Measurements from ENCODE around the gene ZBTB3. TPM values are rescaled to one million over a fixed set of nuclear protein-coding genes. Genes with fewer than 3 reads are reported as not detected.
"Not testable (repeated sequence)": the region's sequence is repeated elsewhere in the genome, so short reads cannot be mapped to it uniquely, and the experiment has no call there.

The ZBTB3 gene
- total RNA-seq, 1 donor from 2014 or later = 9.8 TPM

- intact Hi-C loops (cut with DNase I) = no loop called here
- peak; percentile 23 for ATAC-seq
- no peak for DNase-seq (ENCODE audit: low spot score)
These were observed 16.8 kb upstream of the ZBTB3 start for GRCh38 chr11:62770778-62771143.

GRCh38 chr11:62760867-62761227 is 6.9 kb upstream of the ZBTB3 start:
- ATAC-seq; intact Hi-C loops (cut with DNase I); DNase-seq (ENCODE audit: low spot score): not testable (repeated sequence)

- no peak for DNase-seq (ENCODE audit: low spot score)
- intact Hi-C loops (cut with DNase I) = no loop called here
- no peak for ATAC-seq
These were observed 4.2 kb upstream of the ZBTB3 start for GRCh38 chr11:62757846-62758788.

GRCh38 chr11:62755086-62755615 is 1.2 kb upstream of the ZBTB3 start:
- ATAC-seq = no peak
- DNase-seq (ENCODE audit: low spot score) = no peak
- intact Hi-C loops (cut with DNase I) = no loop called here

- ATAC-seq = no peak
- DNase-seq (ENCODE audit: low spot score) = no peak
- intact Hi-C loops (cut with DNase I) = no loop called here
These were observed 795 bp downstream of the ZBTB3 start for GRCh38 chr11:62752994-62753735.

- ATAC-seq (no peak), DNase-seq (ENCODE audit: low spot score) (no peak)
- intact Hi-C loops (cut with DNase I) = no loop called here
These were observed 1.7 kb downstream of the ZBTB3 start for GRCh38 chr11:62752177-62752785.

- intact Hi-C loops (cut with DNase I); ATAC-seq; DNase-seq (ENCODE audit: low spot score): not testable (repeated sequence)
These were observed 4.0 kb downstream of the ZBTB3 start for GRCh38 chr11:62749931-62750330.

GRCh38 chr11:62747475-62748160 is 6.3 kb downstream of the ZBTB3 start:
- DNase-seq (ENCODE audit: low spot score) (no peak), ATAC-seq (no peak)
- intact Hi-C loops (cut with DNase I) = no loop called here

- no peak for DNase-seq (ENCODE audit: low spot score)
- no peak for ATAC-seq
- intact Hi-C loops (cut with DNase I) = no loop called here
These were observed 16.8 kb downstream of the ZBTB3 start for GRCh38 chr11:62737196-62737595.

- ATAC-seq (no peak), DNase-seq (ENCODE audit: low spot score) (no peak)
- intact Hi-C loops (cut with DNase I) = no loop called here
These were observed 21.1 kb downstream of the ZBTB3 start for GRCh38 chr11:62732830-62733229.

- intact Hi-C loops (cut with DNase I); ATAC-seq: not testable (repeated sequence)
- DNase-seq (ENCODE audit: low spot score) = peak; percentile 26
These were observed 23.9 kb downstream of the ZBTB3 start for GRCh38 chr11:62730076-62730475.

- DNase-seq (ENCODE audit: low spot score) (peak; percentile 92), ATAC-seq (peak; percentile 87)
- intact Hi-C loops (cut with DNase I) = no loop called here
These were observed 25.6 kb downstream of the ZBTB3 start, which contains the start of gene TTC9C for GRCh38 chr11:62728171-62728988. TSS of gene TTC9C (plus strand) at chr11:62728486. CDS start at chr11:62728849, 363 bp downstream.

GRCh38 chr11:62727872-62728170 is 26.1 kb downstream of the ZBTB3 start:
- intact Hi-C loops (cut with DNase I) = no loop called here

GRCh38 chr11:62727165-62727871 is 26.6 kb downstream of the ZBTB3 start, which contains the start of gene HNRNPUL2:
TSS of gene HNRNPUL2 (minus strand) at chr11:62727457. CDS start at chr11:62727156, 301 bp downstream.
- peak; percentile 97 for ATAC-seq
- peak; percentile 99 for DNase-seq (ENCODE audit: low spot score)
- intact Hi-C loops (cut with DNase I) = no loop called here

More at GRCh38 chr11:62727872-62728170, 26.1 kb downstream of the ZBTB3 start:
- no peak for DNase-seq (ENCODE audit: low spot score)
- peak; percentile 91 for ATAC-seq

GRCh38 chr11:62726915-62727164 is 27.1 kb downstream of the ZBTB3 start:
- intact Hi-C loops (cut with DNase I) = no loop called here
- DNase-seq (ENCODE audit: low spot score) = no peak
- no peak for ATAC-seq

- intact Hi-C loops (cut with DNase I) = no loop called here
- ATAC-seq (no peak), DNase-seq (ENCODE audit: low spot score) (no peak)
These were observed 27.6 kb downstream of the ZBTB3 start for GRCh38 chr11:62726156-62726914.

GRCh38 chr11:62725646-62726045 is 28.3 kb downstream of the ZBTB3 start:
- DNase-seq (ENCODE audit: low spot score) = no peak
- no peak for ATAC-seq
- intact Hi-C loops (cut with DNase I) = no loop called here

Data from sciatic nerve (tissue), 2 donors.